NCI-H128 (cell line): ENCODE measurements around the gene KCNG4.
"Not testable (repeated sequence)": the region's sequence is repeated elsewhere in the genome, so short reads cannot be mapped to it uniquely, and the experiment has no call there.

Experiments used
- DNase-seq: peaks from one replicate; lab custom pipeline; 2025; ENCODE audit not compliant: unreplicated experiment; lab: John Stamatoyannopoulos, UW

KCNG4 gene

DNA sequence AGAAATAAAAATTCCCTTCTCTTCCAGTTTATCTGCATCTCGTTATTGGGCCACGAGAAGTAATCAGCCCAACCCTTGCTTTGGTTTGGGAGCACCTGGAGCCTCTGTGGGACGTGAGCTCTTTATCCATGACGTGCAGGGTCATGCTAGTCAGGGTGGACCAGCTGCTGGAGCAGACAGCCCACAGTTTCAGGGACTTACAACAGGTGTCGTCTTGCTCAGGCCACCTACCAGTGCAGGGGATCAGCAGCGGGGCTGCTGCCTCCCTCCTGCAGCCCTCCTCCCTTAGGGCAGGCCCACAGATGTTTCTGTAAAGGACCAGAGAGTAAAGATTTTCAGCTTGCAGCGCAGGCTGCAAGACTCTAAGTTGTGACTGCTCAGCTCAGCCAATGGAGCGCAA is 31.9 kb downstream of the KCNG4 start:
- no peak for DNase-seq

DNA sequence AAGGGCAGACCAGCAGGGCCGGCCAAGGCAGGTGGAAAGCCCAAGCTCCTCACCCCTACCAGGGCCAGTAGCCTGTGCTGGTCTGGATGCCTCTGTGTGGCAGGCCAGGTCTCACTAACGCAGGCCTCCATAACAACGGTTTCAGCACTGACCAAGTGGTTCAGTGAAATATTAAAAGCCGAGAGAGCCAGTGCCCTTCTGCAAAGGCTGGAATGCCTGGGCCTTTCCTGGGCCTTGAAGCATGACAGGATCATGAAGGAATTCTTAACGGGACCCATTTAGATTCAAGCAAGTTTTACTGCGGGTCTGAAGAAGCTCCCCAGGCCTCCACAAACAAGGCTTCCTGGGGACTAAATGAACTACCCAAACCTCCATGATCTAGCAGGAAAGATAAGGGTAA is 32.6 kb downstream of the KCNG4 start:
- no peak for DNase-seq

DNA sequence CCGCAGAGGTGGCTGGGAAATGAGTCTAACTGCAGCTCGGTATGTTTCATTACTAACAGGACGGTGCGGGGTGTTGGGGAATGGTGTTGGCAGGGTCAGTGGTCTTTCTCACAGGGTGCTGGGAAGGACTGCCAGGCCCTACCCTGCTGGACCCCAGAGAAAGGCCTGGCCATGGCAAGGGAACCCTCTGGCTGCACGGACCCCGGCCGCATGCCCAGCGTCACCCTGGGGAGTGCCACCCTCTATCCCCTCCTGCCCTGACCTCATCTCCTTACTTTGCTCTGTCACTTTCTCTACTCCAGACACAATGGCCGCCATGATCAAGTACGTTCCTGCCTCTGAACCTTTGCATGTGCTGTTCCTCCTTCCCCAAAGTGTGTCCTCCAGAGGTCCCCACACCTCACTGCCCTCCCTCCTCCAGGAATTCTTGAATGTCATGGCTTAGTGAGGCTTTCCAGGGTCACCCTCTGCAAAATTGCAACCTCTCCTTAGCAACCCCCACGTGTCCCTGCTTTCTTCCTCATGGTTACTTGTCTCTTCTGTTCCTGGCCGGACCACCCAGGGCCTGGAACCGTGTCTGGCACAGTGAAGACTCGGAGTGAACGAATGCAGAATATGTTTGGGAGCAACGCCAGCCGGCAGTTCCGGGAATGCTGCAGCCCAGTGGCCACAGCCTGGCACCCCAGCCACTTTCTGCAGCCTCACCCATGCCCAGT is 33.7 kb downstream of the KCNG4 start:
- DNase-seq, result no peak

DNA sequence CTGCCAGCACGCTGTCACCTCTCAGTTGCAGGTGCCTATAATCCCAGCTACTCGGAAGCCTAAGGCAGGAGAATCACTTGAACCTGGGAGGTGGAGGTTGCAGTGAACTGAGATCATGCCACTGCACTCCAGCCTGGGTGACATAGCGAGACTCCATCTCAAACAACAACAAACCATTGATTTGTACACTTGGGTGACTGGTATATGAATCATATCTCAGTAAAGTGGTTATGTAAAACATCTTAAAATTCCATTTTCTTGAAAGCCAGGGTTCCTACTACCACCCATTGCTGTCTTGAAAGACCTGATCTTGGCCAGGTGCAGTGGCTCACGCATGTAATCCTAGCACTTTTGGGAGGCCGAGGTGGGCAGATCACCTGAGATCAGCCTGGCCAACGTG is 34.7 kb downstream of the KCNG4 start:
- DNase-seq, result not testable (repeated sequence)

DNA sequence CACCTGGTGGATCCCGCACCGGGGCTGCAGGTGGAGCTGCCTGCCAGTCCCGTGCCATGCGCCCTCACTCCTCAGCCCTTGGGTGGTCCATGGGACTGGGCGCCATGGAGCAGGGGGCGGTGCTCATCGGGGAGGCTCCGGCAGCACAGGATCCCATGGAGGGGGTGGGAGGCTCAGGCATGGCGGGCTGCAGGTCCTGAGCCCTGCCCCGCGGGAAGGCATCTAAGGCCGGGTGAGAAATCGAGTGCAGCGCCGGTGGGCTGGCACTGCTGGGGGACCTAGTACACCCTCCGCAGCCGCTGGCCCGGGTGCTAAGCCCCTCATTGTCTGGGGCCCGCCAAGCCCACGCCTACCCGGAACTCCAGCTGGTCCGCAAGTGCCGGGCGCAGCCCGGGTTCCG is 35.3 kb downstream of the KCNG4 start:
- DNase-seq, result not testable (repeated sequence)

DNA sequence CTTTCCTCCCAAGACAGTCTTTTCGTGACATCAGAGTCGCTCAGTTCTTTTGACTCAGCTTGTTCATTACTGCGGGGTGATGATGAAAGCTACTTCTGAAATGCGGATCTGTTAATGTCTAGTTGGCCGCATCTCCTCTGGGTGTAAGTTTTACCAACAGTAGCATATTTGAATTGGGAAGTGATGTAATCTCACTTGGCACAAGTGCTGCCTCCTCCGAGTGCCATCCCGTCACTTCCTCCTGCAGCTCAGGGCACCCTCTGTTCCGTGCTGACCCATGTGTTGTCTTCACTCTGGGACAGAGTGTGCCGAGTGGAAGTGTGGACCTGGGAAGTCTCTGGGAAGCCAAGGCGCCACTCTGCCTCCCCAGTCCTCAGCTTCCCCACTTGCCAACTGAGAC is 40.0 kb downstream of the KCNG4 start:
- no peak for DNase-seq

DNA sequence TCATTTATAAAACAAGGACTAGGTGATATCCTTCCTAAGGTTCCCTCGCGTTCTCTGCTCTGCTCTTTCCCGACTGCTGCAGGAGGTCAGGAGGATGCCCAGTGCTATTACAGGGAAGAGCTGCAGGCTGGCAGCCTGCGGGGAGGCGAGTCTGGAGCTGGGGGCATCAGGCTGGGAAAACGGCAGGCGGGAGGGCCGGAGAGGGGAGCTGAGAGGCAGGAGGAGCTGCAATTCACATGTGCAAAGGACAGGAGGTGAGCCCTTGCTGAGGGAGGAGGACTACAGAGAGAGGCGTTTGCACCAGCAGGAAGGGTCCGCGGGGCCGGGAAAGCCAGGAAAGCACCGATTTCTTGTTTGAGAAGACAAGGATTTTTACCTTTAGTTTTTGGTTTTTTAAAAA is 40.7 kb downstream of the KCNG4 start:
- no peak for DNase-seq

DNA sequence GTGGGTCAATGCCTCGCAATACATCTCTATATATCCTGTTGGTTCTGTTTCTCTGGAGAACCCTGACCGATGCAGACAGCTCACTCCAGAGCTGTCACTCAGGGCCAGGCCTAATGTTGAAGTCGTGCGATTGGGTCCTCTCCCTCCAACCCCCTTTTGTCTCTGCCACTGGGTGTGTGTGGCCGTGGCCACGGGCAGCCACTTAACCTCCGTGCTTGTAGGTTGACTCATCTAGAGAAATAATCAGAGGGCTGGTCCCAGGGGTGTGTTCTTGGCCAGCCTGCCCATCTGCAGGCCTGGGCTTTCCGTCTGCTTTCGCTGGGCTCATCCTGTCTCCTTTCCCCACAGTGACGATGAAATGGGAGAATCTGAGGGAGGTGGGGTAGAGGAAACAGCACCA is 41.4 kb downstream of the KCNG4 start:
- no peak for DNase-seq

DNA sequence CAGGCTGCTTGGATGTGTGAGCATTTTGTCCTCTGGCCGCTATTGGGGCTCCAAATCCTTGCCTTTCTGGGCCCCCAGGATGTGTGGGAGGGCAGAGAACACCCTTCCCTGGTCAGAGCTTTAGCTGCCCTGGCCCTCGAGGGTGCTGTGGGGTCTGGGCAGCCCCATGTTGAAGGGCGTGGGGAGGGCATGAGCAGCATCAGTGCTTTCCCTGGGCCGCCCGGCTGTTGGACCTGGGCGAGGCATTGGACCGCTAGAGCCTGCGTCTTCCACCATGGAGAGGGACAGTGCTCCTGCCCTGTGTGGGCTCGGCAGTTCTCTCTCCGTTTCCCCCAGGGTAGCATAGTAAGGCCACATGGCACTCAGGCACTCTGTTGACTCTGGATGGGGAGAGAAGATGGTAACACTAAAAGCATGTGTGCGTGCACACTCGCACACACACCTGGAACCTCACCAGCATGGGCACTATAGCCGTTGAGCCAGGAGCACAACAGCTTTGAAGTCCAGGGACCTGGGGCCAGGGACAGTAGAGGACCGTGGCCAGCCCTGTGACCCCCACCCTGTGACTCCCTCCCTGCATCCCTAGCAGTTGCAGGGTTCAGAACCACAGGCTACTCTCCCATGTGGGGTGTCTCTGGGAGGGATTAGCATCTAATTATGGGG is 42.2 kb downstream of the KCNG4 start:
- no peak for DNase-seq

DNA sequence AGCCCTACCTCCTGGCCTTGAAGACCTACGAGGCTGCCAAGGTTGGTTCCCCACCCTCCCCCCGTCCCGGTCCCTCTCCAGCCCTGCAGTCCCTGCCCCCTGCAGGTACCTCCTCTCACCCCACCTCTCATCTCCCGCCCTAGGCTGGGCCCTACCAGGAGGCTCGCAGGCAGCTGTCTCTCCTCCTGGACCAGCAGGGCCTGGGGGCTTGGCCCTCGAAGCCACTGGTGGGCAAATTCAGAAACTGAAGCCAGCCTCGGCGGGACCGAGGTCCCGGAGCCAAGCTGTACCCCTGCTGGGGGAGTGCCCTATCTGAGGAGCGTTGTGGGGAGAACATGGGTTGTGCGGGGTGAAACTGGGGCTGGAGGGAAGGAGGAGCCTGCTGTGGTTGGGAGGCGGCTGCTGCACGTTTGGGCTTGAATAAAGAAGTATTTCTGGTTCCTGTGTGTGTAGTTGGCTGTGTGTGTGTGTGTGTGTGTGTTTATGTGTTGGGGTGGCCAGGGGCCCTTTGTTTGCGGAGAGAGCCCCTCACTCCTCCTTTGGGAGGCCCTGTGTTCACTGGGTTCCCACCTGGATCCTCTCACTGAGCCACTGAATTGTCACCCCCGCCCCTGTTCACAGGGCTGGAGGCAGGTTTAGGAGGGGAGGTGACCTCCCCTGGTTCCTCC is 43.0 kb downstream of the KCNG4 start:
- DNase-seq, result no peak

DNA sequence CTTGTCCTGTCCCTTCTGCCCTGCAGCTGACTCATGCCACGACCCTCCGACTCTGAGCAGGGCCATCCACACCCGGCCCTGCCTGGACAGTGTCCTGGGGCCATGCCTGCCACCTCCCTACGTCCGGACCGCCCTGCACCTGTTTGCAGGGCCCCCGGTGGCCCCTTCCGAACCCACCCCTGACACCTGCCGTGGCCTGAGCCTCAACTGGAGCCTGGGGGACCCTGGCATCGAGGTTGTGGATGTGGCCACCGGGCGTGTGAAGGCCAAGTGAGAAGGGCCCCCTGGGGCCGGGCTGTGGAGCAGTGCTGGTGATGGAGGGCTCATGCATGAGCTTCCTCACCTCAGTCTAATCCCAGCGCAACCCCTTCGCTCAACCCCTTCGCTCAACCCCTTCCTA is 43.7 kb downstream of the KCNG4 start:
- no peak for DNase-seq

DNA sequence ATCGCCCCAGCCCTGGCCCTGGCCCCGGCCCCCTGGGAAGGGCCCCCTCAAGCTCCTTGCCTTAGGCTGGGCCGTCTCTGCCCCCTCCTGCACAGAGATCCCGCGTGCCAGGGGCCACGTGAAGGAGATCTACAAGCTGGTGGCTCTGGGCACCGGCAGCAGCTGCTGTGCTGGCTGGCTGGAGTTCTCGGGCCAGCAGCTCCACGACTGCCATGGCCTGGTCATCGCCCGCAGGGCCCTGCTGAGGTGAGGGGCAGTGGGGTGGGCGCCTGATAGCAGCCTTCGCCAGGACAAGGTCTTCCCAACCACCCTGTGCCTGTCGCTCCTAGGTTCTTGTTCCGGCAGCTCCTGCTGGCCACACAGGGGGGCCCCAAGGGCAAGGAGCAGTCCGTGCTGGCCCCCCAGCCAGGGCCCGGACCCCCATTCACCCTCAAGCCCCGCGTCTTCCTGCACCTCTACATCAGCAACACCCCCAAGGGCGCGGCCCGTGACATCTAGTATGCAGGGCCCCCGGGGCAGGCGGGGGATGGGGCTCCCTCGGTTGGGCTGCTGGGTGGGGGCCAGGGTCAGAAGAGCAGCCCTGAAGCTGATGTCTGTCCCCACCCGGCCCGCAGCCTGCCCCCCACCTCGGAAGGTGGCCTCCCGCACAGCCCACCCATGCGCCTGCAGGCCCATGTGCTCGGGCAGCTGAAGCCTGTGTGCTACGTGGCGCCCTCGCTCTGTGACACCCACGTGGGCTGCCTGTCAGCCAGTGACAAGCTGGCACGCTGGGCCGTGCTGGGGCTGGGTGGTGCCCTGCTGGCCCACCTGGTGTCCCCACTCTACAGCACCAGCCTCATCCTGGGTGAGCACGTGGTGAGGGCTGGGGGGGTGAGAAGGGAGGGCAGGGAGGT is 44.4 kb downstream of the KCNG4 start:
- no peak for DNase-seq

DNA sequence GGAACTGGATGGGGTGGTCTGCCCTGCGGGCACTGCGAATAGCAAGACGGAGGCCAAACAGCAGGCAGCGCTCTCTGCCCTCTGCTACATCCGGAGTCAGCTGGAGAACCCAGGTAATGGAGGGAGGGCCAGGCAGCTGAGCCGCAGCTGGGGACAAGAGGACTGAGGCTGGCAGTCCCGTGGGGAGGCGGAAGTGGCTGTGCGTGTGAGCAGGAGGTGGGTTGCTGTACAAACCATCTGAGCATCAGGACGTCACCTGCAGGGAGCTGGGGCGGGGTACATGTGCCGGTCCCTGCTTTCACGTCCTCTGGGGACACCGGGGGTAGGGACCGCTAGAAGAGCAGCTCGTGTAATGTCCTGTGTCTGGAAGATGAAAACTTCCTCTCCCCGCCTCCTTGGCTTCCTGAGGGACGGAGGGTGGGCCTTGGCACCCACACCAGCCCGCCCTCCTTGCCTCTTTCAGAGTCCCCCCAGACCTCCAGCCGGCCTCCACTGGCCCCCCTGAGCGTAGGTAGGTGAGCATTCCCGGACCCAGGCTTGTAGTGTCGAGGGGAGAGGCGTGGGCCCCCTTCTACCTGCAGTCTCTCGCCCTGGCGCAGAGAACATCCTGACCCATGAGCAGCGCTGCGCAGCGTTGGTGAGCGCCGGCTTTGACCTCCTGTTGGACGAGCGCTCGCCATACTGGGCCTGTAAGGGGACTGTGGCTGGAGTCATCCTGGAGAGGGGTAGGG is 45.2 kb downstream of the KCNG4 start:
- DNase-seq, result no peak

DNA sequence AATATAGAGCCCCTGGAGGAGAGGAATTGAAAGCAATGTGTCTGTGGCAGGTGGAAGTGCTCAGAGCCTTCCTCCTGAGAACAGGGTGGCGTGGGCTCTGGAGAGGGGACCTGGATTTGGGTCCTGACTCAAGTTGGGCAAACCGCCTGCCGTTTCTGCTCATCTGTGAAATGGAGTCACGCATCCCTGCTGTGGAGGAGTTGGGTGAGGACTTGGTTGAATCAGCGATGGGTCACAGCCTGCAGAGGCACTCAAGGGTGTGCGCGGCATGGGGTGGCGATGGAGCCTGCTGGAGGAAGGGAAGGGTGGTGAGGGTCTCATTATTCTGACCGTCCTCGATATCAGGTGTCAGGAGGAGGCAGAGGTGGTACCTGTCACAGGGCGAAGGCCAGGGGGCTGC is 45.8 kb downstream of the KCNG4 start:
- DNase-seq, result no peak

DNA sequence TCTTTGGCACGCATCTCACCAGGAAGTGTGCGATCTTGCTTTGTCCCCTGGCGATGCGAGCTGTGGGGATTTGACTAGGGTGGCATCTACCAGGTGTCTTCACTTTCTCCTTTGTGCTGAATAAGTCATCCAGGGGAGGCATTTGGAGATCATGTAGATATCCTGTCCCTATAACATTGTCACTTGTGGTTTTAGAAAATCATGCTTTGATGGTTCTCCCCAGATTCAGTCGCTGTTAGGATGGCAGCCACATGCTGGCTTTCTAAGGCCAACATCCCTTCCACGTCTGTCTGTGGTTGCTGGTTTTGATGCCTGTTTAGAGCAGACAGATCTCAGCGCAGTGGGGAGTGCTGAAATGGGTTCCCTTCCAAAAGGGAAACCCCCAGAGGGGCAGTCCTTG is 46.3 kb downstream of the KCNG4 start:
- DNase-seq, result no peak

DNA sequence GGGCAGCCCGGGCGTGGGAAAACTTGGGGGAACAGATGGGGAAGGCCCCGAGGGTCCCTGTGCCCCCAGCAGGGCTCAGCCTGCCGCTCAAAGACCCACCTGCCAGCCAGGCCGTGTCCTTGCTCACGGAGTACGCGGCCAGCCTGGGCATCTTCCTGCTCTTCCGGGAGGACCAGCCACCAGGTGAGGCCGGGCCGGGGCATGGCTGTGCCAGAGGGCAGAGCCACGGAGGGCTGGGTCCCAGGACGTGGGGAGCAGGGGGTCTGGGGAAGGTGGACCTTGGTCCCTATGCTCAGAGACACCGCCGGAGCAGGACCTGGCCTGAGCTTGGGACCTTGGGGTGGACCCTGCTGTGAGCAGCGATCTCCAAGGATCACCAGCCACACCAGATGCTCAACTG is 48.3 kb downstream of the KCNG4 start:
- no peak for DNase-seq

DNA sequence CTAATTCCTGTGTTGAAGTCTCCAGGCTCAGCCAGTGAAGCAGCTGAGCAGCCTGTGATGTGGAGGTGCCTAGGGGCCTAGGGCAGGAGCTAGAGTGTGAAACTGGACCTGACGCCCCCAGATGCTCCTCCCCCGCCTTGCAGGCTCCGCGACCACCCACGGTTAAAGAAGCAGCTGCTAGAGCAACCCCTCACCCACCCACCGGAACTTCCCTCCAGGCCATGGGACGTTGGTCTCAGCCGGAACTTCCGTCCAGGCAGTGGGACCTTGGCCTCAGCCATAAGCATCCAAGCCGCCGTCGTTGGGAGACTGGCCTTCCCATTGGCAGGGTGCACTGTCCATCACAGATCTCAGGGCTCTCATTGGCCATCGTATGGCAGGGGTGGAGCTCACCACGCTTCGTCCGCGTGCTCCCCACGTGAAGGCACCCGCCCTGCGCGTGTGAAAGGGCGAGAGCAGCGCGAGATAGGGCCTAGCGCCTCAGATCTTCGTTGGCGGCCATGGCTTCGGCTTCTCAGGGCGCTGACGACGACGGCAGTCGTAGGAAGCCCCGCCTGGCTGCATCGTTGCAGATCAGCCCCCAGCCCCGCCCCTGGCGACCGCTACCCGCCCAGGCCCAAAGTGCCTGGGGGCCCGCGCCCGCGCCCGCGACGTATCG is 49.0 kb downstream of the KCNG4 start, which contains the start of gene ADAD2:
Gene ADAD2, plus strand, starts transcription at position 427 of the 658 bp plus-strand sequence. Its CDS starts 74 bp downstream, at position 501.
- DNase-seq, result no peak

DNA sequence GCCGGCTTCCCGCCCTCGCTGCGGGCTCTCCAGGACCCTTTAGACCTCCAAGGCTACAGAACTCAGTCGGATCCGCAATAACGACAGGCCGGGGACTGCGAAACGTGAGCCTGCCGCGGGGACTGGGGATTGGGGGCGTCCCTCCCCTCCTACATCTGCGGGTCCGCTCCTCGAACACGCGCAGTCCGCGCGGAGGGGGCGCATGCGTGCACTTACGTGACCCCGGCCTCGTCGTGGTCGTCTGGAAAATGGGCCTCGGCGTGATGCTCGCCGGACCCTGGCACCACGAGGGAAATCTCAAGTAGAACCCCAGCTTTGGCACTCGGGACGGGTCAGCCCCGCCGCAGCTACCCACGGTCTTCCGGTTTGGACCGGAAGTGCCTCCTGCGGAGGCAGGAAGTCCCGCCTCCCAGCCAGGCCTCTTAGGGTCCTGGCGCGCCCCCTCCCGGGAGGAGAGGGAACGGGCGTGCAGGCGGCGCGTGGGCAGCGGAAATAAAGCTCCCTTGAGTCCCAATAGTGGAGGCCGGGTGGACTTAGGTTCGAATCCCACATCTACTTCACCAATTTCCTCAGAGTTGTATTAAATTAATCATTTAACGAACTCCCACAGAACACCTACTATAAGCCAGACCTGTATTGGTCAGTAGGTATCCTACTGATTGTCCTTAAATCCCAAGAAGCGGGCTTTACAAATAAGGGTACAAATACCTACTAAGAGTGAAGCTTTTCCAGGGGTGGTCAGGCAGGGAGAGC is 53.0 kb downstream of the KCNG4 start, which contains the start of gene TAF1C:
Gene TAF1C, minus strand, starts transcription at position 373 of the 753 bp plus-strand sequence. CDS start 2,069 bp downstream, outside the sequence.
- peak; percentile 62 for DNase-seq

DNA sequence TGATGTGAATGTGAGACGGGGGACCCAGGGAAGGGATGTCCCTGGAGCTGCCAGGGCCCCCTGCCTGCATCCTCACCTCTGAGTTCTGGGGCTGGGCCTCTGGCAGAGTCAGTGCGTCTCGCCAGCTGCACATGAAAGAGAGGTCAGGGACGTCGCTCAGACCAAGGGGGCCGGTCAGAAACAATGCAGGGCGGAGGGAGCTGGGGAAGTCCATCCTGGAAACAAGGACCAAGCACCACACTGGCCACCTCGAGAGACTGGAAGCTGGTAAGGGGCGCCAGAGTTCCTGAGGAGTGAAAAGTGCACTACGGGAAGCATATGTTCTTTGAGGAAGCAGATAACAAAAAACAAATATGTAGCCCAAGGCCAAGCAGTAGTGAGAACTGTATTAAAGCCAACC is 55.0 kb downstream of the KCNG4 start:
- no peak for DNase-seq
